Gastrocnemius medialis (tissue), 4 donors: ENCODE measurements around the gene CX3CL1. TPM values are rescaled to one million over a fixed set of nuclear protein-coding genes. Genes with fewer than 3 reads are reported as not detected.

Source experiments
- ATAC-seq, 2 donors: fragments of 150-250 bp; one replicate each; pipeline ENCODE4 v1.9.1; 2016
- DNase-seq, 2 donors: peaks; one replicate each; pipeline ENCODE4 v3.0.0-alpha.2; 2019
- H3K27ac ChIP-seq, 4 donors: fragments of 200-600 bp; sonication (generic); 1 replicate in 1 of 4; 2 replicates in 3 of 4; pipeline ENCODE4 v1.5.1; 2016 to 2018; ENCODE audit warnings: mild to moderate bottlenecking in 2 of 4, moderate library complexity in 1 of 4
- H3K27me3 ChIP-seq, 3 donors: fragments of 200-600 bp; sonication (generic) in 2 of 3; 1 replicate in 1 of 3; 2 replicates in 2 of 3; pipeline versions ENCODE4 v1.5.1 to v1.6.0; 2016 to 2019; ENCODE audit warnings: mild to moderate bottlenecking in 1 of 3, moderate library complexity in 1 of 3
- H3K36me3 ChIP-seq, 2 donors: fragments of 200-600 bp; sonication (generic) in 1 of 2; one replicate each; pipeline ENCODE4 v1.5.1; 2017 to 2018
- H3K4me1 ChIP-seq, 2 donors: fragments of 200-600 bp; sonication (generic) in 1 of 2; one replicate each; pipeline ENCODE4 v1.5.1; 2016 to 2017; ENCODE audit warnings: mild to moderate bottlenecking in 2 of 2
- H3K4me3 ChIP-seq, 4 donors: fragments of 200-600 bp; sonication (generic) in 3 of 4; 1 replicate in 1 of 4; 2 replicates in 3 of 4; pipeline ENCODE4 v1.5.1; 2016 to 2019; ENCODE audit warnings: mild to moderate bottlenecking in 2 of 4
- H3K9me3 ChIP-seq, 3 donors: fragments of 200-600 bp; sonication (generic) in 2 of 3; 1 replicate in 1 of 3; 2 replicates in 2 of 3; pipeline ENCODE4 v1.5.1; 2016 to 2019
- CTCF ChIP-seq, 5 experiments: fragments of 450-650 bp in 3 of 5; fragments of 200-600 bp in 2 of 5; sonication (generic) in 2 of 5; IDR thresholded peaks in 4 of 5; conservative IDR thresholded peaks in 1 of 5; 1 replicate in 4 of 5; 2 replicates in 1 of 5; pipeline ENCODE4 v1.5.1; 2016 to 2019; ENCODE audit warnings: antibody characterized with exemption in 5 of 5, mild to moderate bottlenecking in 3 of 5, moderate library complexity in 3 of 5
- POLR2A ChIP-seq, 2 donors: fragments of 450-650 bp; IDR thresholded peaks; one replicate each; pipeline ENCODE4 v1.6.1; 2017; ENCODE audit warnings: antibody characterized with exemption in 2 of 2, mild to moderate bottlenecking in 2 of 2, moderate library complexity in 2 of 2
- in situ Hi-C, 4 donors: fragments of 200-750 bp; cut with MboI; loops; one replicate each; pipeline versions ENCODE4 v1.15.0 to v1.8.0; 2017; ENCODE audit warnings: low sequenced_read_pairs in 4 of 4
- intact Hi-C: fragments of 100-400 bp; cut with DNase I; formaldehyde crosslinking; loops from one replicate; pipeline ENCODE4 v1.15.1; 2023; ENCODE audit warnings: low total_unique reads
- total RNA-seq, 4 donors: library from RNA; depleted of rRNA; stranded (reverse); fragments of >200 nt; gene quantifications; one replicate each; pipeline versions ENCODE4 v1.1.0 to v1.2.3, GENCODE V29; 2016

CX3CL1 gene
- total RNA-seq, 4 donors from 2014 or later = 2.2 to 15.7 (median 6.7) TPM

GRCh38 chr16:57387598-57388354, 15.5 kb downstream of the CX3CL1 start:
- TF ChIP-seq POLR2A (IDR thresholded peaks at IDR 0.05) = no peak
- TF ChIP-seq CTCF (IDR thresholded peaks at IDR 0.05 in 4 of 5, conservative IDR thresholded peaks at IDR 0.05 in 1 of 5) = no peak
- Histone ChIP-seq H3K4me1 (peaks cover 0 to 3% of the 10 kb centered on the region in 2 donors), H3K9me3 (no peaks in the 10 kb centered on the region), H3K27me3 (no peaks in the 10 kb centered on the region), H3K4me3 (no peak overlapping the region), H3K36me3 (no peaks in the 10 kb centered on the region), H3K27ac (no peak overlapping the region)
- ATAC-seq (no peak), DNase-seq (no peak)
- in situ Hi-C loops (no loop called here), intact Hi-C loops (no loop called here)

- no peak for ATAC-seq
- intact Hi-C loops = no loop called here
- Histone ChIP-seq H3K27me3 (no peaks in the 10 kb centered on the region), H3K4me3 (no peak overlapping the region), H3K27ac (no peak overlapping the region), H3K36me3 (no peaks in the 10 kb centered on the region), H3K9me3 (no peaks in the 10 kb centered on the region), H3K4me1 (peaks cover 0 to 3% of the 10 kb centered on the region in 2 donors)
- in situ Hi-C loops = no loop called here
- no peak for TF ChIP-seq CTCF (IDR thresholded peaks at IDR 0.05 in 4 of 5, conservative IDR thresholded peaks at IDR 0.05 in 1 of 5)
- no peak for TF ChIP-seq POLR2A (IDR thresholded peaks at IDR 0.05)
- DNase-seq = no peak
Observed at GRCh38 chr16:57388359-57389086, 16.2 kb downstream of the CX3CL1 start.

GRCh38 chr16:57389087-57389468, 16.8 kb downstream of the CX3CL1 start:
- in situ Hi-C loops (no loop called here), intact Hi-C loops (no loop called here)
- no peak overlapping the region for H3K4me3 ChIP-seq
- H3K4me1 ChIP-seq = peaks cover 0 to 3% of the 10 kb centered on the region in 2 donors
- DNase-seq = no peak
- no peaks in the 10 kb centered on the region for H3K36me3 ChIP-seq
- H3K9me3 ChIP-seq = no peaks in the 10 kb centered on the region
- no peaks in the 10 kb centered on the region for H3K27me3 ChIP-seq
- no peak for TF ChIP-seq CTCF (IDR thresholded peaks at IDR 0.05 in 4 of 5, conservative IDR thresholded peaks at IDR 0.05 in 1 of 5)
- TF ChIP-seq POLR2A (IDR thresholded peaks at IDR 0.05) = no peak
- H3K27ac ChIP-seq = no peak overlapping the region
- ATAC-seq = no peak

- Histone ChIP-seq H3K9me3 (no peaks in the 10 kb centered on the region), H3K27me3 (no peaks in the 10 kb centered on the region), H3K36me3 (no peaks in the 10 kb centered on the region), H3K4me3 (no peak overlapping the region), H3K27ac (peak overlapping the region in 1 of 4 donors; percentile 34), H3K4me1 (peaks cover 0 to 3% of the 10 kb centered on the region in 2 donors)
- ATAC-seq (no peak), DNase-seq (no peak)
- no peak for TF ChIP-seq POLR2A (IDR thresholded peaks at IDR 0.05)
- no peak for TF ChIP-seq CTCF (IDR thresholded peaks at IDR 0.05 in 4 of 5, conservative IDR thresholded peaks at IDR 0.05 in 1 of 5)
- in situ Hi-C loops = no loop called here
- intact Hi-C loops = no loop called here
Observed at GRCh38 chr16:57390636-57391295, 18.5 kb downstream of the CX3CL1 start.
